GM19467 (cell line): ENCODE data around the gene CYTH4.
"Not testable (repeated sequence)": the region's sequence is repeated elsewhere in the genome, so short reads cannot be mapped to it uniquely, and the experiment has no call there.

Source experiments
- ATAC-seq: cut with Tn5 transposase; IDR thresholded peaks from one replicate; pipeline ENCODE4 v1.9.1; 2021; ENCODE audit warnings: mild to moderate bottlenecking, moderate library complexity; ENCODE audit not compliant: unreplicated experiment

Gene CYTH4

DNA sequence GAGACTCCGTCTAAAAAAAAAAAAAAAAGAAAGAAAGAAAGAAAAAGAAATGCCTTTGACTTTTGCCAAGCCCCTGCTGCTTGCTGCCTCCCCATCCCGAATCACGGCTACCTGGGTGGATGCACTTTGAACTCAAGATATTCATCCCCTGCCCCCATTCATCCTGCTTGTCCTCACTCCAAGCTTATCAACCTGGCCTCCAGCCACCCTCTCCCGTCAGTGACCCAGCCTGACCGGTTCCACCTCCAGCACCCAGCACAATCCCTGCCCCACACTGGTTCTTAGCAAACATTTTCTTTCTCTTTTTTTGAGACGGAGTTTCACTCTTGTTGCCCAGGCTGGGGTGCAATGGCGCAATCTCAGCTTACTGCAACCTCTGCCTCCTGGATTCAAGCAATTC lies 44.4 kb downstream of the CYTH4 start:
- ATAC-seq, result no peak

DNA sequence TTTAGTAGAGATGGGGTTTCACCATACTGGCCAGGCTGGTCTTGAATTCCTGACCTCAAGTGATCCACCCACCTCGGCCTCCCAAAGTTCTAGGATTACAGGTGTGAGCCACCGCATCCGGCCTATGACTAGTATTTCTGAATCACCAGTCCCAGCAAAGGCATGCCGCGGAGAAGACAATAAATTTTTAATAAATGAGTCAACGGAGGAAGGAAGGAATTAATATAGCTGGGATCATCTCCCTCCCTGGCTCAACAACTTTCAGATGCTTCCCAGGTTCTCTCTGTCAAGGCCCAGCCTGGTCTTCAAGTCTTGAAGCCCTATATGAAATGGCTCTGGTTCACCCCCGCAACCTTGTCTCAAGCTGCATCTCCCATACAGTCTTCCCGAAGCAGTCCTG lies 45.7 kb downstream of the CYTH4 start:
- no peak for ATAC-seq

DNA sequence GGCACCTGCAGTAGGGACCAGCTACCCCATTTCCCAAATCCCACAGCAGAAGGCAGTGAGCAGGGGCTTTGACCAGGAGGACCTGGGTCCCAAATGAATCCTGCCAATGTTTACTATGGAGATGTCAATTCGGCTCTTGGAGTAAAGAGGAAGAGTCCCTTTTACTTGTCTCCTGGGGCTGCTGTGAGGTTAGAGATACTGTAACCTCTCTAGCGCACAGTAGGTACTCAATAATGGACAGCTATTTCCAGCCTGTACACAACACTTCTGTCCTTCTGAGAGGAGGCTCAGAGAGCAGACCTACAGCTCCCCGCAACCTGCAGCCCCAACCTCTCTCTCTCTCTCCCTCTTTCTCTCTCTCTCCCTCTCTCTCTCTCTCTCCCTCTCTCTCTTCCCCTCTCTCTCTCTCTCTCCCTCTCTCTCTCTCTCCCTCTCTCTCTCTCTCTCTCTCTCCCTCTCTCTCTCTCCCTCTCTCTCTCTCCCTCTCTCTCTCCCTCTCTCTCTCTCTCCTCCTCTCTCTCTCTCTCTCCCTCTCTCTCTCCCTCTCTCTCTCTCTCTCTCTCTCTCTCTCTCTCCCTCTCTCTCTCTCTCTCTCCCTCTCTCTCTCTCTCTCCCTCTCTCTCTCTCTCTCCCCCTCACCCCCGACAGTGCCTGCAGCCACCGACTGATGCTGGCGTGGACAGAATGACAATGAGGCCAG lies 46.4 kb downstream of the CYTH4 start:
- ATAC-seq, result not testable (repeated sequence)

DNA sequence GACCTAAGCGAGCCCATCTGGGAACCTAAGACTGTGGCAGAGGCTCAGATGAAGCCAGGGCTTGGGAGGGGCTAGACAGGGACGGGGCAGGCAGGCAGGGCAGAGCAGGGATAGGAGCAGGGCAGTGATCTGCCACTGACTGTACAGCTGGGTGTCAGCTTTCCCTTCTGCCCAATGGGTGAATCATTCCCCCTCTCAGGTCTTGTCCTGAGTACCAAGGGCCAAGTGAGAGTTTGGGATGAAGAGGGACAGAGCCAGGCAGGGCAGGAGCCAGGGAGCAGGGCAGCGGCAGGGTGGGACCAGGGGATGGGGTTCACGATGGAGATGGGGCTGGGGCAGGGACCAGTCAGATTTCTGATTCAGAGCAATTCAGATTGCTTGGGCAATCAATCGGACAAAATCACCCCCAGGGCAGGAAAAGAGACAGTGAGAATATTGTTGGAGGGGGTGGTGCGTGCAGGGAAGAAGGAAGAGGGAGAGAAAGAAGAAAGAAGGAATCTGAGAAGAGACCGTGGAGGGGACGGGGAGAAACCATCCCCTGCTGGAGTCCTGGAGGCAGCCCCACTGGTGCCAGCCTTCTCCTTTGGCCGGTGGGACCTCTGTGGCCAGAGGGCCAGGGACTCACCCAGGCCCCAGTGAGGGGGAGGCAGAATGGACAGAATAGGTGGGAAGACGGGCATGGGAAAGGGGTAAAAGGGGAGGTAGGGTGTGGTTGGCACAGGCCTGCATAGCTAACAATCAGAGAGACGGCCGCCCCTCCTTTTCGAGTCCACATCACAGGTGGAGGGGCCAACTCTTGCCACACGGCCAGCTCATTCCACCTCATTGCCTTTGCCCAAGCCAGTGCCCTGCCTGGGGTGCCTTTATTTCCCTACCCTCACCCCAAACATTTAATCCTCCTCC lies 47.2 kb downstream of the CYTH4 start:
- no peak for ATAC-seq

DNA sequence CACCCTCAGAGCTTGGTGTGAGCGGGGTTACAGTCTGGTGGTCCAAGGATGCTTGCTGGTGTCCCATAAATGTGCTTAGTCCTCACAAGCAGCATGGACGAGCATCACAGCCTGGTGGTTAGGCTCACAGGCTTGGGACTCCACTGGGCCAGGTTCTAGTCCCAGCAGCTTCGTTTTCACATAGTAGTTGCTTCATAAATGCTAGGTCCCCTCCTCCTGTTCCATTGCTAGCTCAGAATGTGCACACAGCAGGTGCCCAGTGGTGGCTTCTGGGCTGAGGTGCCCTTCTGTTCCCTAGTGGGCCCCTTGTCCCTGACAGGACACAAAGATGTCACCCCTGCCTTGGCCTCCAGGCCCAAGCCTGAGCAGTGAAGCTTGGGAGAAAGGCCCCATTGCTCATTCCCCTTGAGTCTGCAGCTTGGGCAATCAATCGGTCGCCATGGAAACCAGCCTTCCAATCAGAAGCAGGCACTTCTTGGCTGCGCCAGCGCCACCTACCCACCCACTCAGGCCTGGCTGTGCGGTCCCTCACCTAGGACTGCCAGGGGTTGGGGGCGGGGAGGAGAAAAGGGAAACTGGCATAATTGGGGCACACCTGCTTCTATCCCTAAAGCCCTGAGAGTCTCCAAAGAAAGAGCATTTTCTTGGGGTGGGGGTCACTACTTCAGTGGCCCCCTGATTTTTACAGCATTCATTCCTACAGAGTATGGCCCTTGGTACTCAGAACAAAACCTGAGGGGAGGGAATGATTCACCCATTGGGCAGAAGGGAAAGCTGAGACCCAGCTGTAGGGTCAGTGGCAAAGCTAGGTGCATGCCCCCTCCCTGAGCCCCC lies 48.1 kb downstream of the CYTH4 start:
- ATAC-seq, result no peak

DNA sequence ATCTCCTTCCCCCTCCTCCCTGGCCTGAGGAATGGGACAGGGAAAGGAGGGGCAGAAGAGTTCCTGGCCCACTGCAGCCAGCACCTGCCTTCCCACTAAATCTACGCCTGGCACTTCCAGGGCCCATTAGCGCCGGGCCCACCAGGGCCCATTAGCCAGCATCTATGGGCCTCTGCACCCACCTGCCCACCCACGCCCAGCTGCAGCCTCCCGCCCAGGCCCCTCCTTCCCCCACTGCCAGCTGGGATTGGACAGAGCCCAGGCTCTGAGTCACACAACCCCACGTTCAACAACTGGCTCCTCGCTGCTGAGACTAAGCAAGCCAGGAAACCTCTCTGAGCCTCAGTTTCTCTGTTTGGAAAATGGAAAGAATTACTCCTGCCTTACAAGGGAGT lies 48.7 kb downstream of the CYTH4 start:
- ATAC-seq, result no peak

DNA sequence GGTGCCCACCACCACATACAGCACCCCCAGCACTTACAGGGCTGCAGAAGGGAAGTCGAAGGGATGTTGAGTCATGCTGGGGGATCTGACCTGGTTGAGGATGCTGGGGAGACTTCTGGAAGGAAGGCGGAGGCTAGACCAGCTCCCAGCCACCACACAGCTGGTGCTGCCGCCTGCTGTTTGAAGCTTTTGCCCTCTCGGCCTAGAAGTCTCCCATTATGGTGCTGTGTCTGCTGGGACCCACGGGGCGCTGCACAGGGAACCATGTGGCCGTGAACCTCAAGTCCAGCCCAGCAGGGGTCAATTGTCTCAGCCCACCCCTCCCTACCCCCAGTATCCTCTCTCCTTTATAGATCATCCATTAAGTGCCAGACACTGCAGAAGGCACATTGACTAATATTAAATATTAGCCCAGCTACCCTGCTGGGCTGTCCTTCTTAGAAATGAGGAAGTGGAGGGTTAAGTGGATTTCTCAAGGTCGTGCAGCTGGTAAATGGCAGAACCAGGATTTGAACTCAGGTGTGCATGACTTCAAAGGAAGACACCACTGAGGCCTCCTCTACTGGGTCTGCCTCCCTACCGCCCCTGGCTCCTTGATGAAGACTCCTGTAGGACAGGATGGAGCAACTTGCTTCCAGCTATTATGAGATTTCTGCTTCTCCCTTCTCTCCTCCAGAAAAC lies 49.7 kb downstream of the CYTH4 start:
- no peak for ATAC-seq

DNA sequence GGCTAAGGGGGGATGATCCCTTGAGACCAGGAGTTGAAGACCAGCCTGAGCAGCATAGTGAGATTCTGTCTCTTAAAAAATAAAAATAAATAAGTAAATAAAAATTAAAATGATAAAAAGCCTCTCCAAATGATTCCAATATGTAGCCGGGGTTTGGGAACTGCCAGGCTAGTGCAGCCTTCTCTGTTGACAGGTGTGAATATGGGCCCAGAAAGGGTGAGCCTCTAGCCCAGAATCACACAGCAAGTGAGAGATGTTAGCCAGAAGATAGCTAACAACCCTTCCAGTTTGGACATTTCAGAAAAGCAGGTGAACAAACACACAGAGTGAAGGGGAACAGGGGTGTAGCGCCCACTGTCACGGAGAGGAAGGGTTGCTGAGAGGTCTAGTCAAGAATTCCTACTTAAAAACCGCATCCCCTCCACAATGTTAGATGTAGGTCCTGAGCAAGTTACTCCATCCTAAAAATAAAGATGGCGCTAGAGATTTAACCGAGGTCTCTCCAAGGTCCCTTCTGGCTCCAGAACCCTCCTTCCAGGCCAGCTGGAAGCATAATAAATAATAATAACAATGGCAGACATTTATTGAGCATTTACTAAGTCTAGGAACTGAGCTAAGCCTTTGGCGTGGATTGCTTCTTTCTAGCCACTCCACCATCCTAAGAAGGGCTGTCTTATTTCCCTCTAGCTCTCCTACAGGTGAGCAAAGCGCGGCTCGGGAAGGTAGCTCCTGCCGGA lies 51.6 kb downstream of the CYTH4 start:
- no peak for ATAC-seq

DNA sequence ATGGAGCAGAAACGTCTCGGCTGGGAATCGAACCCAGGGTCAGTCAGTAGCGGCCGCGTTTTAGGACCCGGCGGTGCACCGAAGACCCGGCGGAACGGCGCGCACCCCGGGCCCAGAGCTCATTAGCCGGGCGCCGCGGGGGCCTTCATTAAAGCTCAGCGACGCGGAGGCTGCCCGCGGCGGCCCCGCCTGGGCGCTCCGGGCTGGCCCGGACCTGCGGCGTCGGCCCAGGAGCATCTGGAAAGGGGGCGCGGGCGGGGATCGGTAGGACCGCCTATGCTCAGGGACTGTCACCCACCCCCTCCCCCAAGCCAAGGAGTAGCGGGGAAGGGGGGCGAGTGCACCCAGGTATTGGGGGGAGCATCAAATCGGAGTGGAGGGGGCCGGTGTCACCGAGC lies 52.2 kb downstream of the CYTH4 start:
- ATAC-seq, result no peak

DNA sequence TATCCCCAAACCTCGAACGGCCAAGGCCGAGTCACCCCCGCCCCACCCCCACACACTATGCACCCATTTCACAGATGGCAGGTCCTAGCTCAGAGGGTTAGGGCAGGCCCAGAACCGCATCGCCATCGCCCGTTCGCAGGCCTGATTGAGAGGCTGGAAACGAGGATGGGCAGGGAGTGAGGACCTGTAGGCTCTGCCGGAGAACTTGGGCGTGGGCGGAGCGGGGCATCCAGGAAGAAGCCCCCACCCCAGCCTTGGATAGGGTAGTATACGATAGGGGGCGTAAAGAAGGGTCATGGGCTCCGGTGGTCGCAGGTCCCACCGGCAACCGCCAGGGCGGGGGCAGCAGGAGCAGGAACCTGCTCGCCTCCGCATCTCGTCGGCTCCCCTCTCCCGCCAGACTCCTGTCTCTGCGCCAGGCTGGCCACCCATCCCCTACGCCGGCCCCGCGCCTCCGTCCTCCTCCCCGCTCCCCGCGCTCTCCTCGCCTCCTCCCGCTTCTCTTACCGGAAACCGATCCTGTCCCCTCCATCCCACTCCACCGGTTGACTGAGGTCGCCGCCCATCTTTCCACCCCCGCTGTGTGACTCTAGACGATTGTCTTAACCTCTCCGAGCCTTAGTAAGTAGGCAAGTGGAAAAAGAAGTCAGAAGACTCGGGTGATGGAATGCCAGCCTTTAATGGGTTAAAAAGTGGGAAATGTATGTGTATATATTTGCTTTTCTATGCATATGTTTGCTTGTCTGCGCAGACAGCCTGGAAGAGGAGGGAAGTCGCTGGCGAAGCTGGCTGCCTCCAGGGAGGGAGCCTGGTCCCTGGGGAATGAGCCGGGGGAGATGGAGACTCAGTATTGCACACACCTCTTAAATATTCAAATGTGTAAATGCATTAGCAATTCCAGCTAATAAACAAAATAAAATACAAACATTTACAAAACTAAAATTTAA lies 52.8 kb downstream of the CYTH4 start:
- ATAC-seq, result no peak

DNA sequence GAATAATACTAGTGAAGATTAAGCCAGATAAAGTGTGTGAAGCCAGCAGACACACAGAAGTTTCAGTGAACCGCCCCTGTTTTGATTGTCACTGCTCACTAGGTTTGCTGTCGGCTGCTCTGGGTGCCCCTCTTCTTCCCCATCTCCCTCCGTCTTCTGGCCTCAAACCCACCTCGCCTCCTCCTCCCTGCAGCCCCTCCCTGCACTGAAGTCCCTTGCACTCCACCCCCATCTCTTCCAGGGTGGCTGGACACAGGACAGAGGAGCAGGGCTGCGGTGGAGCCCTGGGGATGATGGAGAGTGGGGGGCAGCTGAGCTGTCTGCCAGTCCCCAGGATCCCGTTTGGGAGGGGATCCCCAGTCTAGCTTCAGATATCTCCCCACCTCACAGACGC lies 53.5 kb downstream of the CYTH4 start:
- no peak for ATAC-seq

DNA sequence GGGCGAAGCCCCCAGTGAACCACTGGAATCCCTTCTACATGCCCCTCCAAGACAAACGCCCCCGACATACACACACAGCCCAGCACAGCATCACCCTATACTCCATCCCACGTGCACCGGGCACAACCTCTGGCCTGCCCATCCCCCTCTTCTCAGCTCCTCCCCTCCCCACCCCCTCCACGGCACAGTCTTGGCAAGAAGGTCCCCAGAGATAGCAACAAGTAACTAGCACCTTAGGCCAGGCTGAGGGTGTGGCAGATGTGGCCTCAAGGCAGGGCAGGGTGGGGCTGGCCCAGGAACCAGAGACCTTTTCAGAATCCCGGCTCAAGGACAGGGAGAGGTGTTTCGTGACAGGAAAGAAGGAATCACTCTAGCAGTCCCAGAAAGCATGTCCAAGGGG lies 54.3 kb downstream of the CYTH4 start:
- no peak for ATAC-seq

DNA sequence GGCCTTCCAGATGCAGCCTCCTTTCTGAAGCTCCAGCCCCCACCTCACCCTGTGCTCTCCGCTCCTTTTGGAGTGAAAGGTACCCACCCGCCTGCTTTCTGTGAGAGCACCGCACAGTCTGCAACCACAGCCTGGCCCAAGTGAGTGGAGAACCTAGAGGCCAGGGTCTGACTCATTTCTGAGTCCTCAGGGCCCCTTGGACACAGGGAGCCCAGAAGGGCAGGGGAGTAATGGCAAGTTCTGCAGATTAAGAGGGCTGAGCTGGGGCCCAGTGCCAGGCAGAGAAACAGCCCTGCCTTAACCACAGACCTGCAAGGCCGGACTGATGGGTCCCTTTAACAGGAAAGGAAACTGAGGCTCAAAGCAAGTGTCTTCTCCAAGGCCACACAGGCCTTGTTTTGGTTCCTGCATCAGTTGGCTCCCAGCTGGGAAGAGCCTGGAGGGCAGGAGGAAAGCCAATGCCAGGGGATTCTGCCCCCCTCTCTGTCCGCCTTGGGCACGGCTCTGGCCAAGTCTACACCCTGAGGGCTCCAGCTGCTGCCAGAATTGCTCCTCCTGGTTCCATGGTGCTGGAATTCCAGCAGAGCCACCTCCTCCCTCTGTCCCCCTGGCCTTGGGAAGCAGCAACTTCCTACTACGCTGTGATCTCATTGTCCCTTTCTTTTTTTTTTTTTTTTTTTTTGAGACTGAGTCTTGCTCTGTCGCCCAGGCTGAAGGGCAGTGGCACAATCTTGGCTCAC lies 55.1 kb downstream of the CYTH4 start:
- ATAC-seq, result no peak

DNA sequence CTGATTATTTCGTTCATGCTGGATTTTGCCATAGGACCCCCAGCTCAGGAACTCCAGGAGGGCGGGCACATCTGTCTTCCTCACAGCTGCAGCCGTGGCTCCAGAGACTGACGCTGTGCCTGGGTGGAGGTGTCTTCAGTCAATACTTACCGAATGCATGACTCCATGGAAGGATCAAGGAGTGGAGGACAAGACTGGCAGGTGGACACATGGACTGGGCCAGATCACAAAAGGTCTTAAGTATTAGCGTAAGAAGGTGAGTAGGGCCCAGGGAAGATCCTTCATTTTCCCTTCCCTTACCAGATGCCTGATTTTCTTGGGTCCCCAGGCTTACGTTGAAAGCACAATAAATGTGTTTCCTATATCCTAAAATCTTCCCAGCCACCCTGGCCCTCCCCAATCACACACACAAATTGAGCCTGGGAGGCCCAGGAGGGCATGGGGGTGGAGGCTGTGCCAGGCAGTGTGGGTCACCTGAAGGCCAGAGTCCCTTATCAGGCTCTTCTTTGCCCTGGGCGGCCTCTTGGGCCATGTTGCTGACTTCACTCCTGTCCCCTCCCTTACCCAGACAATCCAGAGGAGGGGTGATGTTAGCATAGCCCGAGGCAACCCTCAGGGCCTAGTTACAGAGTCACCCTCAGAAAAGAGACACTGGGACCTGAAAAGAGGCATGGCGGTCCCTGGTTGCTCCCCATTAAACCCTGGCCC lies 56.4 kb downstream of the CYTH4 start:
- ATAC-seq, result no peak

DNA sequence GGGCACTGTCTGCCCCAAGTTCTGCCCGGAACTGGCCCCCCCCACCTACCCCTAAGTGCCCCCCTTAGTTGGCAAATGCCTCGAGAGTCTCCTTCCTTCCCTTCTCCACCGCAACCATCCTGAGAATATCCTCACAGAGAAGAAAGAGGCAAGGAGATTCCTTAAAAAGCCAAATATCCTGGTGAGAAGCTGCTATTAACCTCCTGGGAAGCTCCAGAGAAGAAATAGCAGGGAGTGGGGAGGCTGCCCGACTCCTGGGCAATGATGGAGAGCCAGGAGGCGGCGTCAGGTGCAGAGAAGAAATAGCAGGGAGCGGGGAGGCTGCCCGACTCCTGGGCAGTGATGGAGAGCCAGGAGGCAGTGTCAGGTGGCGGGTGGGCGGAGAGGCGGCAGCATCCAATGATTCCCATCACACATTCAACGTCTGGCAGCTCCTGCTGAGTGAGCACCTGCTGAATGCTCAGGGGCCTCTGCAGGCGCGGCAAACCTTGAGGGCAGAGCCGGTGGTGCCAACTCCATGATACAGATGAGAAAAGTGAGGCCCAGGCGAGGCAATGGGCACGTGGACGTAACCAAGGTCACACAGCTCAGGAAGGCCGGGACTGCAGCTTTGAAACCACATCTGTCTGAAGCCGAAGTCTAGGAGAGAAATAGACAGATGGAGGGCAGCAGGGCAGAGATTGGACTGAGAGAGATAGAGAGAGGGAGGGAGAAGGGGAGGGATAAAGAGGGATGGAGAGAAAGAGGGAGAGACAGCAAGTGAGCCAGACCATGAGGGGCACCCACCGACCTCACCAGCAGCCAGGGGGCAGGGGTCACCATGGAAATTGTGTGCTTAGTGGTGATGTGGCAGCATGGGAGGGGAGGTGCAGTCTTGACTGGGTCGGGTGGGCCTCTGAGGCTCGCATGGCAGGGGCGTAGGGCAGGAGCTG lies 58.3 kb downstream of the CYTH4 start:
- ATAC-seq, result no peak

DNA sequence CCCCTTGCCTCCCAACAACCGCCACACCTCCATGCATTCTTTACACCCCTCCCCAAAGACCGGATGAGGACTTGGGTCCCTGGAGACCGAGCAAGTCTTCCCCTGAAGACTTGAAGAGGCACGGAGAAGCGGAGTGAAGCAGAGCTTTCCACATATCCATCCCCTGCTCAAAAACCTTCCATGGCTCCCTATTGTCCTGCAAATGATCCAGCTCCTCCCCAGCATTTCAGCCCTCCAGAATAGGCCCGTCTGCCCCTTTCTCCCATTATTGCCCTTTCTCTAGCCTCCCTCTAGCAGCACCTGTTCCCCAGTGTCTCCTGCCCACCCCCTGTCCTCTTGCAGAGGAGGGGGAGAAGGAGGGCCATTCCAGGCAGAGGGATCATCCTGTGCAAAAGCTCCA lies 59.8 kb downstream of the CYTH4 start:
- no peak for ATAC-seq

DNA sequence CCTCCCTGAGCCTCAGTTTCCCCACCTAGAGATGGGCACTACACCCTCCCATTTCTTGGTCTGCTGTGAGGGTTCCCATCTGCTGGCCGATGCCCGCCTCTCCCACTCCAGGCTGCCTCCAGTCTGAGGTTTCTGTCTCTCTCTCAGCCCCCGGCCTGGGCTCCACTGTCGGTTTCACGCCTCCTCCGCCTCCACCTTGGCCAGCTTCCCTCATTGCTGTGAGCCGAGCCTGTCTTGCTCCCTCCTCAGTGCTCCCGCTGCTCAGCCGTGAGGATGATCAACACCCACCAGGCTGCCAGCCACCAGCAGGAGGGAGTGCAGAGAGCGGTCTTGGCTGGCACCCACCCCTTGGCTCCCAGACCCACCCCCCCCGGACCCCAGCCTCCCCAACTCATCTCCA lies 61.0 kb downstream of the CYTH4 start:
- ATAC-seq, result no peak
